ENCODE data around the gene SH3GL3.

SH3GL3 gene

DNA sequence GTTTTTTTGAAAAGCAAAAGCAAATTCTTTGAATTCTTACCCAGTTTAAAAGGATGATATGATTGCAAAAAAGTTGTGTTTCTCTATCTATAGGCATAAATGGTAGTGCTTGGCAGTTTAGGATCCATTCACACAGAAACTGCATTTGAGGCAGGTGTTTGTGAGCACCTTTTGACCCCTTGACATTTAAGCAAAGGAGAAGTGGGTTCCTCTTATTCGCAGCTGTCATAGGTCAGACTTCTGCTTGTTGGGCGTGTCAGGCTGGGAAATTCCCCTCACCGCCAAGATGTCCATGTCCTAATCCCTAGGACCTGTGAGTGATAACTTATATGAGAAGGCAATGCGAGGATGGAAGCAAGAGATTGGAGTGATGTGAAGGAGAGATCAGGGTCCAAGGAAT, 67.4 kb downstream of the SH3GL3 start:
- no peak for DNase-seq

DNA sequence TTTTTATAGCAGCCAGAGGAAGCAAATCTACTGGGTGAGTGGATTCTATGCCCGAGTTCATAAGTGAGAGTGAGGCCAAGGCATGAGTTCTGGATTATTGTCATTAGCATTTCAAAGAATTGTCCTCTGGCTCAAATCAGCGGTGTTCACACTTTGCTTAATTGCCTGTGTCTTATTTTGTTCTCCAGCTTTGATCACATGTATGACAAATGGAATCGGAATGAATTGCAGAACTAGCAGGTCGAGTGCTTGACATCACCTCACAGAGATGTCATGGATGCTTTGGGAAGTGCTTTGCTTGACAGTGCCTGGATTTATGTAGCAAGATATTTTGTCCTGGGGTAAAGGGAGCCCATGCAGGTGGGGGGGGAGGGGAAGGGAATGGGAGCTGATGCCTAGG, 68.0 kb downstream of the SH3GL3 start:
- DNase-seq = no peak

DNA sequence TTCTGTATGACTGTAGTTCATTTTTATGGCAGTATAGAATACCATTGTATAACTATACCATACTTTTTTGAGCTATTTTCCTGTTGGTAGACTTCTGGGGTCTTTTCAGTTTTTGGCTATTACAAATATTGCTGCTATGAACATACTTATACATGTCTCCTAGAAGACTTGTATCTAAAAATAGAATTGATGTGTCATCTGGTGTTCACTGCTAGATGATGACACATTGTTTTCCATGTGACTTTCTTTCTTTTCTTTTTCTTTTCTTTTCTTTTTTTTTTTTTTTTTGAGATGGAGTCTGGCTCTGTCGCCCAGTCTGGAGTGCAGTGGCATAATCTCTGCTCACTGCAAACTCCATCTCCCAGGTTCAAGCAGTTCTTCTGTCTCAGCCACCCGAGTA, 69.8 kb downstream of the SH3GL3 start:
- no peak for DNase-seq

DNA sequence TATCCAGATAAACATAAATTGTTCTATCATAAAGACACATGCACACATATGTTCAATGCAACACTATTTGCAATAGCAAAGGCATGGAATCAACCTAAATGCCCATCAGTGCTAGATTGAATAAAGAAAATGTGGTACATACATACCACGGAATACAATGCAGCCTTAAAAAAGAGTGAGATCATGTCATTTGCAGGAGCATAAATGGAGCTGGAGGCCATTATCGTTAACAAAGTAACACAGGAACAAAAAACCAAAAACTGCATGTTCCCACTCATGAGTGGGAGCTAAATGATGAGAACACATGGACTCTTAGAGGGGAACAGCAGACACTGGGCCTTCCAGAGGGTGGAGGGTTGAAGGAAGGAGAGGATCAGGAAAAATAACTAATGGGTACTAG, 79.2 kb downstream of the SH3GL3 start:
- DNase-seq = no peak

DNA sequence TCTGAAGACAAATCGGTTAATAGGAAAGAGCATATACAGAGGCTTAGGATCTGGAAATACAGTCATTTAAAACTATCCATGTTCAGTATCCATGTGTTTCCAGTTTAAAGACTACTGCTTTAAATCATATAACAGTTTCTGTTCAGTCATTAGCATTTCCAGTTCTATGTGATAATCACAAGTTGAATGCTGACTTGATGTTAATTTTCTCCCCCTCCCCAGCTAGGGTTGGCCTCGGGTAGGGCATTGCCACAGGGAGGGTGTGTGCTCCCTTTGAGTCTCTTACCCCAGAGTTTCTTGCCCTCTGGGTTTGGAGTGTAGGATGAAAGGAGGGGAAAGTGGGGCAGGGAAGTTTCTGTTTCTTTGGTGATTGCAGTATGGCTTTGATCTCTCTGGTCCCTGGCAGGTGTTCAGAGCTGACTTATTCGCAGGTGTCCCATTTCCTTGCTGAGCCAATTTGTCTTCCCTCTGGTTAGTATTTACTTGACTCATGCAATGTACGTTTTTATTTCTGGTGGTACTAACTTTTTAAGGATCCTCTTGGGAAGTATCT, 86.3 kb downstream of the SH3GL3 start:
- DNase-seq = no peak

DNA sequence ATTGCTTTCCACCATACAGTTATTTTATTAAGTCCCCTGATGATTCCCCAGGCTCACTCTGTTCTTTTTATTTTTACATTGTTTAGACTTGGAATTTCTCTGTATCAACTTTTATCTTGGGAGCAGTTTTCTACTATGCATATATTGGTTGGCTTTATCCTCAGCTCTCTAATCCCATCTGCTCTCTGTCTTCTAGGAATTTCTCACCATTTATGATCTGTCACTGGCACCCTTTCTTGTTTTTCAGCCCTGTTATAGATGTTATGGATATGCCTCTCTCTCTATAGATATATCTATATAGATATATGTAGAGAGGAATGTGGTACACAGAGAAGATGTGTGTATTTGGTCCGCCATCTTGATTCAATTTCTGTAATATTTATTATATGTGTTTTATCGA, 90.5 kb downstream of the SH3GL3 start:
- no peak for DNase-seq

DNA sequence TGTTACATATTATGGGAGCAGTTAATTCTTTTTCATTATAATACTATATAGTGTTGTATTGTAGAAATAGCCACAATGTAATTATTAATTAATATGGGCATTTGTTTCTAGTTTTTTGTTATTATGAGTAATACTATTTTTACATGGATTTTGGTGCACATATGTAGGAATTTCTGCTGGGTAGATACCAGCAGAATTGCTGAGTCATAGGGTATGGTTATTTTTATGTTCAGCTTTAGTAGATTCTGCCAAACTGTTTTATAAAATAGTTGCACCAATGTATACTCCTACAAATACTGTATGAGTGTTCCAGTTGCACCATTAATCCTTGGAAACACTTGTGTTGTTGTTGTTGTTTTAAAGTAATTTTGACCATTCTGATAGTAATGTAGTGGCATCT, 91.5 kb downstream of the SH3GL3 start:
- DNase-seq = no peak

DNA sequence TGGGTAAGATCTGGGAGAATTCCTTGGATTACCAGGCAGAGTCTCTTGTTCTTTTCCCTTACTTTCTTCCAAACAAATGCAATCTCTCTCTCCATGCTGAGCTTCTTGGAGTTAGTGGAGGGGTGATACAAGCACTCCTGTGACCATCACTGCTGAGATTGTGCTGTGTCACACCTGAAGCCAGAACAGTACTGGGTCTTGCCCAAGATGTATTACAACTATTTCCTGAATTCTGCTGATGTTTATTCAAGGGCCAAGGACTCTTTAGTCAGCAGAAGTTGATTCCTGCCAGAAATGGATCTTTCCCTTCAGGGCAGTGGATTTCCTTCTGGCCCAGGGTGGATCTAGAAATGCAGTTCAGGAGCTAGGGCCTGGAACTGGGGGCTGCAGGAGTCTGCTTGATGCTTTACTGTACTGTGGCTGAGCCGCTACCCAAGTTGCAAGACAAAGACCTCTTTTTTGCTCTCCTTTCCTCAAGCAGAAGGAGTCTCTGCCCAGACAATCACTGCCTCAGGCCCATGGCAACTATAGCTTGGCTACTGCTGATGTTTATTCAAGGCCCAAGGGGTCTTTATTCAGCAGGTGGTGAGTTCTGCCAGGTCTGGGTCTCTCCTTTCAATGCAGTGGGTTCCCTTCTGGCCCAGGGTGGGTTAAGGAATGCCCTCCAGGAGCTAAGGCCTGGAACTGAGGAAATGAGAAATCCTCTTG, 98.8 kb downstream of the SH3GL3 start:
- DNase-seq = no peak

DNA sequence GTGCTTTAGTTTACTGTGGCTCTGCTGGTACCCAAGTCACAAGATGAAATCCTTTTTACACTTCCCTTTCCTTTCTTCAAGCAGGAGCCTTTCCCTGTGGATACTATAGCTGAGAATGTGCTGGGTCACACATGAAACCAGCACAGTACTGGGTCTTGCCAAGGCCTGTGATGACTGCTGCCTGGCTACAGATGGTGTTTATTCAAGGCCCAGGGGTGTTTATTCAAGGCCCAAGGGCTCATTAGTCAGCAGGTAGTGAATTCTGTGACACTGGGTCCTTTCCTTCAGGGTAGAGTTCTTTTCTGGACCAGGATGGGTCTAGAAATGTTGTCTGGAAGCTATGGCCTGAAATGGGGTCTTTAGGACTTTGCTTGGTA, 99.4 kb downstream of the SH3GL3 start:
- no peak for DNase-seq

DNA sequence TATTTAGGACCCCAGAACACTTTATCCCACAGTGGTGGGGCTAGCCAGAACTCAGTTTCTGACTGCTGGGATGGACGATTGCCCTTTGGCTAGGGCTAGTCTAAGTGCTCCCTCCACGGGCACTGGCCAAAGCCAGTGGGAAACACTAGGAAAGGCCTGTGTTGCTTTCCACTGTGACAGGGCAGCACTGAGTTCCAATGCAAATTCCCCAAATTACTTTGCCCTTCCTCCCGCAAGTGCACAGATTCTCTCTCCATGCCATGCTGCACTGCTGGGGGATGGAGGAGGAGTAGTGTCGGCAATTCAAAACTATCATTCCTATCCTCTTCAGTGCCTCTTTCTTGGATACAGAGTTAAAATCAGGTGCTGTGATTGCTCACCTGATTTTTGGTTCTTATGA, 100.0 kb downstream of the SH3GL3 start:
- DNase-seq = no peak

DNA sequence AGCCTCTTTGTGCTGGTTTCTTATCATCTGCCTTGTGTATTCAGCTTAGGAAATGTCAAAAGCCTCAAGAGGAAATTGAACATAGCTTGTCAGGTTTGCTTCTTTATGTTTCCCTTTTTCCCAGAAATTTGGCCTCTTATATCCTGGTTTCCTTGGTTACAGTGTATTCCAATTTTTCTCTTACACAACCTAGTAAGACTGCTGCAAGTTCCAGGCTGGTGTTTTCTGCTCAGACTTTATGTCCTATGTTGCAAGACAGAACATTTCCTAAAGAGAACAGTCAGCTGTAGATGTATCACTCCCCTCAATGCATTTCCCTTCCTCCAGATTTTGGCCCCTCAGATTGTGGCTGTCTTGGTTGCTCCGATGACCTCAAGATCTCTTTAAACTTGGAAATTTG, 102.5 kb downstream of the SH3GL3 start:
- no peak for DNase-seq

DNA sequence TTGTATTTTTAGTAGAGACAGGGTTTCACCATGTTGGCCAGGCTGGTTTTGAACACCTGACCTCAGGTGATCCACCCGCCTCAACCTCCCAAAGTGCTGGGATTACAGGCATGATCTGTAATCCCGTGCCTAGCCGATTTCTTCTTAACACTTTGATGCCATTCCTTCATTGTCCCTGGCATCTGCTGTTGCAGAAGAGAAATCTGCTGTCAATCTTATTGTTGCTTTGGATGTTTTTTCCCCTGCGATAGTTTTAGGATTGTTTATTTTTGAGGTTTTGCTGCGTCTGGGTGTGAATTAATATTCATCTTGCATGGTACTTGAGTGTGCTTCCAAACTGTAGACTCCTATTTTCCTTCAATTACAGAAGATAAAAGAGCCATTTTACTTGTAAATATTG, 107.4 kb downstream of the SH3GL3 start:
- DNase-seq = no peak

DNA sequence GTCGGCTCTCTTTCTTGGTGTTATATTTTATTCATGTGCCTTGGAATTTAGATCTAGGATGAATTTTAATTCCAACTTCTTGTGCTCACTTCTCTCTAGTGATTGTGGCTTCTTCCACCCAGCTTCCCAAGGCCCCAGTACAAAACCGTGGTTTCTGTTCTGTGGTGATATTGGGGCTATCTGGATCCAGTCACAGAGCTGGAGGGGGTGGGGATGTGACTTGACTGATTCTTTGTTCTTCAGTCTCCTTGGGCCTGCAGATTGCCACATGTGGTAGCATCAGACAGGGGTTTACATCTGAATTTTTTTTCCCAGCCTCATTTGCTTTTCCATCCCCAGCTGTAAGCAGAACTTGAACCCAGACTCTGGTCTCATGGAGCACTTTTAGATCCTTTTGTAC, 108.2 kb downstream of the SH3GL3 start:
- no peak for DNase-seq

DNA sequence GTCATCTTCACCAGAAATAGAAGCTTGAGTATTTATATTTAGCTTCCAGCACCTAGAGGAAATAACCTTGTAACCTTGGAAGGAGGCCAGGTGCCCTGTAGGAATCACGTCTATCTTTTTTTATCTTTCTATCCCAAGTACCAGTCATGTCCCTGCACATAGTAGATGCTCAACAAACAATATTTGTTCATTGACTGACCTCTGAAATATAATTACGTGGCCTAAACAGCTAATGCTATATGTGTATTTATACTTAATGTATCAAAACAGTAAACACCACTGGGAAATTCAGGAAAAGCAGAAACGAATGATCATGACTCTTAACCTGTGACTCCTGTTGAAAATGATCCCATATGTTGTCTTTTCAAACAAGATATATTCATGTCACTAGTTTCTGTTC, 108.9 kb downstream of the SH3GL3 start:
- no peak for DNase-seq

DNA sequence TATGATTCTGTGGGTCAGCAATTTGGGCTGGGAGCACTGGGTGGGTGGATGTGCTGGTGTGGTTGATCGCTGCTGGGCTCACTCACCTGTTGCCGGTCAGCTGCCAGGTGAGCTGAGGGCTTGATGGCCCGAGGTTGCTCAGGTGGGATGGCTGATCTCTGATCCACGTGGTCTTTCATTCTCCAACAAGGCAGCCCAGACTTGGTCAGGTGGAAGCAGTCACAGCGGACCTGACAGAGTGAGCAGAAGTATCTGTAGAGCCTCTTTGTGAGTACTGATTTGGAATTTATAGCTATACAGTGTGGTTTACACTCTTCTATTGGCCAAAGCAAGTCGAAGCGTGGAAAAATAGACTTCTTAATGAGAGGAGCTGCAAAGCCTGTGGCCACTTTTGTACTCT, 109.6 kb downstream of the SH3GL3 start:
- no peak for DNase-seq

DNA sequence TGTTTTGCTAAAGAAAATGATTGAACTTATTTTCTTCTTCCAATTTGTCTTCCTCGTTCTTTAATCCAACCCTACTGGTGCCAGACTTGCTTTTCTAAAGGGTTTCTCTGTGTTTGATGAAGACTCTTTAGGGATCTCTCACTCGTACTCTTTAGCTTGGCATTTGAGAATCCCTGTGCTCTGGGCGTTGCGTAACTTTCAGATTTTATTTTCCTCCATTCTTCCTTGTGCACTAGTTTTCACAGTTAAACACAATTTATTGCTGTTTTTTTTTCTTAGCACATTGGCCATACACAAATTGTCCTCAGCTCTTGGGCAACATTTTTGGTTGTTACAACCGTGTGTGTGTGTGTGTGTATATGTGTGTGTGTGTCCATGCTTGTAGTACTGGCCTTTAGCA, 111.0 kb downstream of the SH3GL3 start:
- no peak for DNase-seq

DNA sequence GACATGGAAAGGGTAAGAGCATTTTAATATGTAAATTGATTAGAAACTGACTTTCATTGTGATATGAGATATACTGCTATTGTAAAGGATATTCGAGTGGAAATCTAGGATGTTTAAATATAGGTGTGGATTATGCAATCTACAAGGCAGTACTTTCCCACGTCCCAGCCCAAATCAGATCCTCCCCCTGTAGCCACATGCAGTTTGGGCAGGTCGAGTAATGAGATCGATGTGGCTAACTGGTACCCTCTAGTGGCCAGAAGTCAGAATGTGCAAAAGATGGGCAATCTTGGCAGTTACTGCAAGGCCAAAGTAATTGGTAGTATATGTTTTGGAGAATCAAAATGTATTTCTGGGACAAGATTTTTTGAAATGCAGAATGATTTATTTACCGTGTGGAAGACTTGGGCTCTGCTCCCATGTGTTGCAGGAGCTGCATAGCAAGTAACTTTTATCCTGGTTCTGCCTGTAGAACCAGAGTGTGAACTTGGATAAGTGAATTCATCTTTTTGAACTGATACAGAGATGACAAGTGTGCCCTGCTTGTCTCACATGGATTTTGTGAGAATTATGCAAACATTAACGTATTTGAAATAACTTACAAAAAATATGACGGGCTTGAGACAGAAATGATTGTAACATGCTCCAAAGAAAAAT, 112.3 kb downstream of the SH3GL3 start:
- DNase-seq = peak; percentile 26

DNA sequence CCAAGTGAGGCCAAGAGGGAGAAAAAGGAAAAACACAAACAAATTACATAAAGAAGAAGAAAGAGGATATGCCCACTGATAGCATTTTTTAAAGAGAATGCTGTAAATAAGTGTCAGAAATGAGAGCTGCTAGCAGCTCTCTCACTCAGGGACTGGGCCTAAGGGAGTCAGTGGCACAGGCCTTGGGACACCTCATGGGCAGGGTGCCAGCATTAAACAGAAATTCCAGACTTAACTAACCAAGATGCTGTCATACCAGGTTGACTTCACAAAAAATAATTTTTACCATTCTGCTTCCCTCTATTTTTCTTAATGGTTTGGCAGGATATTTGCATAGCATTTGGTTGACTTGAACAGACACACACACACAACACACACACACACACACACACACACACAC, 114.5 kb downstream of the SH3GL3 start:
- DNase-seq = no peak

DNA sequence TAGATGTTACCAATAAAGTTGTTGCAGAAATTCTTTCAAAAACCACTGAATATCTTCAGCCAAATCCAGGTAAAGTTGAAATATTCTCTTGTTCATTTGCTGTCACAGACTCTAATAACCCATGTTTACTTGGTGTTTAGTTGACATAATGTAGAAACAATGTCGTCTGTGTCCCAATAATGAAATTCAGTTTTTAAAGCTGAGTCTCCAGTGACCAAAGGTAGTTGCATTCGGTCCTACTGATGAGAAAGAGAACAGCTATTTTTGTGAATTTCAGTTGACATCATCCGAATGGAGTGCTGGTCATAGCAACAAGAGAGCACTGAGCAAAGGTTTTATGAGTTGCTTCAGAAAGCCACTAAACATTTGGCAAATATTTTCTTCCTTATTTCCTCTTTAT, 118.0 kb downstream of the SH3GL3 start:
- DNase-seq = no peak

DNA sequence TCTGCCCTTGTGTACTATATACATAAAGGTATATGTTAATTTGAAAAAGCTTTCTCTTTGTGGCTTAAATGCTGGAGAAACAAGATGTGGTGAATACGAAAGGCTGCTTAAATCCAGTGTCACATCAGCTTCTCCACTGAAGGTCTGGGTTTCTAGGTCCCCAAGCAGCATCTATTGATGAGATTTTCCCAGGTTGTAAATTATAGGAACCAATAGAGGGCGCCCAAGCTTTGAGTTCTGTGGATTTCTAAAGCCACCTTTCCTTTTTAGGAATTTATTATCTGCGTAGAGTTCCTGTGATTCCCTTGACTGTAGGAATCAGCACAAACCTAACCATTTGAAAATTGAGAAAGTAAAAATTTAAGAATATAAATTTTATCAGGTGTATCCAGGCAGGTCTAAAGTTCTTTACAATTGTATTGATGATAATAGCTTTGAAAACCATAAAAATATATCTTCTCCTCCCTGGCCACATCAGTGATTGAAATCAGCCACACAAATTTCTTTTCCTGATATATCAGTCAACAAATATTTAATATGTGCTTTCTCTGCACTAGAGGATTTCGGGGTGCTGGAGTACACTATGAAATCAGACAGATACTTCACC, 118.5 kb downstream of the SH3GL3 start:
- no peak for DNase-seq

DNA sequence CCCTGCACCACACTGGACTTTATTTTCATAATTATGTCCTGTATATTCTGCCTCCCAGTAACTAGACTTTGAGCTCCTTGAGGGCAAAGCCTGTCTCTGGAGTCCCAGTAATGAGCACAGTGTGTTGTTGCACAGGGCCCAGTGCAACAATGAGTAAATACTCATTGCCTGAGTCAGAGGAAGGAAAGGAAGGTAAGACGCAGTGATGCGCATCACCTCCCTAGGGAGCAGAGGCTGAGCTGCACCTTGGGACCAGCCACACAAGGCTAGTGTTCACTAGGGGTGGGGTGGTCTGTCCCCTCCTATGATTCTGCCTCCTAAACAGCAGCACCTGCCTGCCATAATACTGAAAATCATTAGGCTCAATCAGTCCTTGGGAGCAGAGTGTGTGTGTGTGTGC, 120.2 kb downstream of the SH3GL3 start:
- no peak for DNase-seq

DNA sequence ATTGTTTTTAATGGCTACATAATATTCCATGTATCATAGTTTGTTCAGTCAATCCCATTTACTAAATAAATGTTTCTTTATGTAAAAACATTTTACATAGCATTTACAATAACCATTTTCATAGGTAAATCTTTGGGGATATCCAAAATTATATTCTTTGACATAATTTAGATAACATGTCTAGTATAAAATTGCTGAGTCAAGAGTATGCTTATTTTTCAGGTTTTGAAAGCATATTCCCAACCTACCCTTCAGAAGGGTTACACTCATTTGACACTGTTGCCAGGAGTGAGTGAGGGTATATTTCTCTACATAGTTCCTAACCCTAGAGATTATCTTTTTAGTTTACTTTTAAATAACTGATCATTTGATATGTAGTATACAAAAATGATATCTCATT, 122.2 kb downstream of the SH3GL3 start:
- no peak for DNase-seq

DNA sequence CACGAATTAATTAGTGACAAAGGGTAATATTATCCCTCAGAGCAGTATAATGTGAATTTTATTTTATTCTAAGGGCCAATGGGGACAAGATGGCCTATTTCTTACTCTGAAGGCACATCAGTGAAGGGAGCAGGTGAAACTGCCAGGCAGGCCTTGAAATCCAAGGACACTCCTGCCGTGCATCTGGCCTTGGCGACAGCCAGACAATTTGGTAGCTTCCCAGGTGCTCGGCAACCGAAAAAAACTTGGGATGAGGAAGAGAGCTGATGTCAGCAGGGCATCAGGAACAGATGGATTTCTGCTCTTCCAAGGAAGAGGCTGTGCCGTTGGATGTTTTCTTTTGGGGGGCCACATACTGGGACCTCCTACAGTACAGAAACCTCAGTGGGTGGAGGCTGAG, 123.6 kb downstream of the SH3GL3 start:
- DNase-seq = no peak
